NCI-H2081 (cell line): ENCODE results near the gene ARMH3.
"Not testable (repeated sequence)": the region's sequence is repeated elsewhere in the genome, so short reads cannot be mapped to it uniquely, and the experiment has no call there.

Source experiments
- DNase-seq, 2 experiments: peaks; one replicate each; lab custom pipeline; 2025; lab: John Stamatoyannopoulos, UW

The ARMH3 gene

DNA sequence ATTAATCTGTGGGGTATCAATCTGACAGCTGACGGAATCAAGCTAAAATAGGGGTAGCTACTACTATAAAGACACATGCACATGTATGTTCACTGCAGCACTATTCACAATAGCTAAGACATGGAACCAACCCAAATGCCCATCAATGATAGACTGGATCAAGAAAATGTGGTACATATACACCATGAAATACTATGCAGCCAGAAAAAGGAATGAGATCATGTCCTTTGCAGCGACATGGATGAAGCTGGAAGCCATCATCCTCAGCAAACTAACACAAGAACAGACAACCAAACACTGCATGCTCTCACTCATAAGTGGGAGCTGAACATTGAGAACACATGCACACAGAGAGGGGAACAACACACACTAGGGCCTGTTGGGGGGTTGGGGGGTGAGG, 75.3 kb downstream of the ARMH3 start:
- not testable (repeated sequence) for DNase-seq

DNA sequence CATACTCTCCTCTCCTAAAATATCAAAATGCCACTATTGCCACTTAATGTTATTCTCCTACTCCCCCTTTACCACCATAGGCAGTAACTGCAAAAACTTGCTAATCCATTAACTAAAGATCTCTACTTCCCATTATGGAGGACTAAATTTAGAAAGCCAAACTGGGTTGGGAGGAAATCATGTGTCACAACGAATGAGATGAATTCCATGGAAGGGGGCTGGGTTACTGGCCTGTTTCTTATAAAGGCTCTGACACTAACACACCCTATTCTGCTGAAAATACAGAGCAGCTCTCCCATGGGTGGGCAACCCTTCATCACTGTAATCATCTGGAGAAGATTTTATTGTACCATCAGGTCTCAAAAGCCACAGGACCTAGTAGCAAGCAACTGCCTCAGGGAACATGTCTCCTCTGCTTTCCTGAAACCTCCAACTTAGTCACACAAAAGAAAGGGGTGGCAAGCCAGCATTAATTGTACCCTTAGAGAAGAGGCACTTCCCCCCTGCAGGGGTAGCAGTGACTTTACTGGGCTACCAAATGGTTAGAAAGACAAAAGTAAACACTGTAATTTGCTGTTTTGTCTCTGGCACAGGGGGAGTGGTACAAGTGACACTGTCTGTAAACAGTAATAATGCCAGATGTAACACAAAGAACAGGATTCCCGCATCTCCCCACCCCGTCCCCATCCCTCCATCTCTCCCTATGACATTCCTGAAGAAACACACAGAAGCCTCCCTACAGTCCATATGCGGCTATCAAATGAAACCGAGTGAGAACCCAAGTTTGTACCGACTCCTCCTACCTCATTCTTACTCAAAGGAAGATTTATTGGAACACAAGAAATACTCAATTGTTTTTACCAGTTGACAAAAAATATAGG, 81.6 kb downstream of the ARMH3 start:
- DNase-seq: peak; percentile 76 to 88

DNA sequence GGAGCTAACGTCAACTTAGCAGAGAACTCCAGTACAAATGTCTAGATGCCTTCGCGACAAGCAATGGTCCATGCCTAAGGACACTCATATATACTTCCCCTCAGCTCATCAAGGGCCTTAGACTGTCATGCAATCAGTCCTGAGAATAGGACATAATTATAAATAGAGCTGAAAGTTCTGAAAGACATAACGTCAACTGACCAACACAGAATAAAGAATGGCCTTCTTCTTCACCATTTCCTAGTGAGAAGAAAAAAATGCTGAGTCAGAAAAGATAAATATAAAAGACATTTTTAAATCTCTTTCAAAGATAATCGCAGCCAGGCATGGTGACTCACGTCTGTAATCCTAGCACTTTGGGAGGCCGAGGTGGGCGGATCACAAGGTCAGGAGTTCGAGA, 83.2 kb downstream of the ARMH3 start:
- no peak for DNase-seq

DNA sequence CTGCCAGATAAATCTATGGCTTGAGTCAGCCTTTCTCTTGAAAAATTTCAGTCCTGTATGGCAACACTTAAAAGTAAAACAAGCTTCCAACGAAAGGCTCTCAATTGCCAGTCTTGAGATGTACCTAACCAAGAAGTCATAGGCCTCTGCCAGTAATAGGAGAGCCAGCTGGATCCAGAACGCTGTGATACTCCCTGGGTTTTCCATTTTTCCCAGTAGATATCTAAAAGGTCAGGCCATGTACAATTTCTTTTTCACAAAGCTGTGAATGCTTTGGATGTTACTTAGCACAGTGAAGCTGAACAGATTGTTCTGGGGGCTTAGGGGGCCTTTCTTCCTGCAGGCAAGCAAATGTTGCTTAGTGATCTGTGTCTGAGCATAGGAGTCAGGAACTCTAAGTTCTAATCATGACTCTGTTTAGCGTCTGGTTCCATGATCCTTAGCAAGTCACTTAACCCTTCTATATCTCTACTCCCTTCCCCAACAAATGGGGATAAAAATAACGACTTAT, 86.5 kb downstream of the ARMH3 start:
- DNase-seq: no peak

DNA sequence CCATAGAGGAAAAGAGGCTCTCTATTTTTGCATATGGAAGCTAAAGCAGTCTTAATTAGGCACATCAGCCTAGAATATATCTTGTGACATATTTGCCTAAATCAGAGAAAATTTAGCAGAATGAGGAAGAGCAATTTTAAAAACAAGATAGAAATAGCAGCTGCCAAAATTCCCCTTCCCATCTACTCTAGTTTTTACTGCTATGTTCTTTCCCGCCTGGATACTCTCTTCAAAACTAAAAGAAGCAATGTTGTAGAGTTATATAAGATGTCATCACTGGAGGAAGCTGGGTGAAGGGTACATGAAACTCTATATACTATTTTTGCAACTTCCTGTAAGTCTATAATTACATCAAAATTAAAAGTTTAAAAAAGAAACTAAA, 87.0 kb downstream of the ARMH3 start:
- DNase-seq: no peak

DNA sequence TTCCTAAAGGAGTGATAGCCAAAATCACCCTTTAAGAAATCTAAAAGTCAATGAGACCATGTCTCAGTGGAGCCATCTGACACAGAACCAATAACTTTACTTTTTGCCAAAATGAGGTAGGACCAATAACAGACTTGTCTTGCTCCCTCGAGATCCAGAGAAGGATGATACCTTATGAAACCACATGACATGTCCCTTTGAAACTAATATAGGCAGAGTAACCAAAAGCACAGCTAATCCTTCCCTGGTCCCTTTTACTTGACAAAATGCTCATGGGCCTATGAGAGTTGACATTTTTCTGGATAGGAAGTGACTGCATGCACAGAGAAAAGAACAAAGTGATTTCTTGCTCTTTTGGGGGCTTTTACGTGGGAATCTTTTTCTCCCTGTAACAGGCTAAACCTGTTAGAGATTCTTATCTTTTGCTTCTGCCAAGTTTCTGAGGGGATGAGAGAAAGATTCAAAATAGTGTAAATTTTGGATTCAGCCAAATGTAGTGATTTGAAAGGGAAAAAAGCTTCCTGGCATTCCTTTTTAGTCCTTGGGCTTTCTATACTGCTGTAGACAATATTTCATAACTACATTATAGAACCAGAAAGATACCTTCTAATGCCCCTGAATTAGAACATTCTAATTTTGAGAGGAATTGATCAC, 87.6 kb downstream of the ARMH3 start:
- DNase-seq: no peak

DNA sequence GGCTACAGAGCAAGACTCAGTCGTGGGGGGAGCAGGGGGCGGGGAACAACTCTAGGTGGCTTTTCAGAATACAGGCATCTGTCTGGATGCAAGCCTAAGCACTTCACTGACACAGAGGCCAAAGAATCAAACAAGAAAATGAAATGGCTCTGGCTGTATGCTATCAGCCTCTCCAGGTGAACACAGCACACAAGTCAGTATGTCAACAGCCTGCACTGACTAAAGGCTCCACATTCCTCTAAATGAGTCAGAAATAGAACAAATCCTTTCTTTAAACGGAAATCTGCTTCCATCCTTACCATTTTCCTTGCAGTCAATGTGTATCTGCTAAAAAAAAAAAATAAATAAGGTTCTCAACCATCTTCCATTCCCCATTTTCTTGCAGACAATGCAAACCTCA, 88.3 kb downstream of the ARMH3 start:
- no peak for DNase-seq

DNA sequence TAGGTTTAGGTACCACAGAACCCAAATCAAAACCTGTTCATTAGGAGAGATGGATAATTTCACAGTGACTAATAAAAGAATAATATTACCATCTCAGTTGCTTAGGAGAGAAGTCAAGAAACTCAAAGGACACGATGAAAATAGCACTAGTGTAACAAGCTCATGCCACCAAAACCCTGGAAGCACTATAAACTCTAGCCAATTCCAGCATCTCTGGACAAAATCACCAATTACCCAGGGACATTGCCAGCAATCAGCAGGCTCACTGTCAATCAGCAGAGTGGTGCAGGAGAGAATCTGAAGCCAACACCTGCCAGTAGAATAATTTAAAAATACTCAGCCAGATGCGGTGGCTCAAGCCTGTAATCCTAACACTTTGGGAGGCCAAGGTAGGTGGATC, 88.9 kb downstream of the ARMH3 start:
- DNase-seq: no peak

DNA sequence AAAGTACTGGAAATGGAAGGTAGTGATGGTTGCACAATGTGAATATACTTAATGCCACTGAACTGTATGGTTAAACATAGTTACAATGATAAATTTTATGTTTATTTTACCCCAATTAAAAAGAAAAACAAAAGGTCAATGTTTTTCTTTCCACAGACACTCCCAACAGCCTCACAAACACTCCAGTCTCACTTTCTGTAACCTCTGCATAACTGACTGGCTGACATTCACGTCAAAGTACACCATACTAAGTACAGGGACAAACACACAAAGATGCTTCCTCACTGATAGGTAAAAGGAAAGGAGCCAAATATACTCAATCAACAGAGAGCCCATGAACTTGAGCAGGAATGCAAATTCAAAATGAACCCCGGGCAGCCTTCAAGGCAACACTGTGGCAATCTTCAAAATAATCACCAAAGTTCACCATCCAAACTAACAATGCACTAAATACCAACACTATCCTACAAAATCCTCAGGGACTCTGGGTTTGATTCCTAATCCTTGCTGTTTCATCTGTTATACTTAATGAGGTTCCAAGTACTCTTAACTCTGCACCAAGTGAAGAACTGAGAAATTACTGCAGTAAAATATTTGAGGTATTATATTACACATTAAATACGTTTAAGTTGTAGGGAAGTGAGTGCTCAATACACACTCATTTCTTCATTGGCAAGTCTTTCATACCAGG, 90.8 kb downstream of the ARMH3 start:
- DNase-seq: no peak

DNA sequence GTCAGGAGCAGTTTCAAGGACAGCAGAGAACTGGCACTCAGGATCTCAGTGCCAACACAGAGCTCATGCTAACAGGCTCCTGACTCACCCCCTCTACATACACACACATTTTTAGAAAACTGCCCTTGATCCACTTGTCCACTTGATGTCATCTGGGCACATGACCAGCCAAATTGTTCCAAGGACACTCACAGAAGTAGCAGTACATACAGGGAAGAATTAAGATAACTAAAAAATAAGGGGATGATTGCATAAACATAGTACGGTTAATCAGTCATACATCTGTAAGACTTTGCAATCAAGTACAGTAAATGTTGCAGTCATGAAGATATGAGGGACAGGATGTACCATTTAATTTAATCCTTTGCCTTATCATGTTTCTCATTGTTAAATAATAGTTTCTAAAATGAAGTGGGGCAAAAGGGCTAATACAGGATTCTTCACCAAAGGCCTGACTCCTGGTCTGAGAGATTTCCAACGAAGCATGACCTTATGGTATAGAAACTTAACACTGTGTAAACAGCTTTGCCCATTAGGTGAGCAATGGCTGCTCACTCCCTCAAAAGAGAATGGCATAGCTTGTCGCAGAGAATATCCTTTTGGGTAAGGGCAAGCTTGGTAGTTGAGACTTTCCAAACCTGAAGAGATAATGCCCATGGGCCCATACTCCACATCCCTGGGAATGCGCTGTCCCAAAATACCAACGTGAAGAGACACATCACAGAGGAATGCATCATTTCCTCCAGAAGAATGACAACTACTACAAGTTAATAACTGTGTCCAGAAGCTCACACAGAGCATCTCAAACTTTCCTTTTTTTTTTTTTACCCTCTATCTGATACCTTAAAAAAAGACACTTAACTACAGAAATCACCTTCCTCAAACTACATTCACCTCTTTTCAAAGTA, 94.1 kb downstream of the ARMH3 start:
- no peak for DNase-seq

DNA sequence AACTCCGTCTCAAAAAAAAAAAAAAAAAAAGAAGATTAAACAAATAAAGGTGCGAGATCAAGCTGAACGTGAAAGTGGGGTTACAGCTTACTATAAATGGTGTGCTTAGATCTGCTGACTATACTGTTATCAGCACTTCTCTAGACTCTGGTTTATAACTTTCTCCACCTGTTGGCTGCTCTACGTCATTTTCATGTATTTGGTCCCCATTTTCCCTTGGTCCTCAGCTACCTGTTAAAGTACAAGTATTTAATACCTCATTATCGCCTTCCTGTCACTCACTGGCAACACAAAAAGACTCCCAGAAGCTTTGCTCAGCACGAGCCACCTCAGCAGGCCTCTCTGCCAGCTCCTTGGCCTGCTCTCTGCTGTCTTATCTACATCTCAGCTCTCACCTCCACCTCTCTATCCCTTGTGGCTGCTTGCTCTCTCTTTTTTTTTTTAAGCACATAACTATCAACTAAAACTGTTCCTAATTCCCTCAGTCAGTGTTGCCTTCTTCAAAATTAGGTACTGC, 95.0 kb downstream of the ARMH3 start:
- DNase-seq: no peak

DNA sequence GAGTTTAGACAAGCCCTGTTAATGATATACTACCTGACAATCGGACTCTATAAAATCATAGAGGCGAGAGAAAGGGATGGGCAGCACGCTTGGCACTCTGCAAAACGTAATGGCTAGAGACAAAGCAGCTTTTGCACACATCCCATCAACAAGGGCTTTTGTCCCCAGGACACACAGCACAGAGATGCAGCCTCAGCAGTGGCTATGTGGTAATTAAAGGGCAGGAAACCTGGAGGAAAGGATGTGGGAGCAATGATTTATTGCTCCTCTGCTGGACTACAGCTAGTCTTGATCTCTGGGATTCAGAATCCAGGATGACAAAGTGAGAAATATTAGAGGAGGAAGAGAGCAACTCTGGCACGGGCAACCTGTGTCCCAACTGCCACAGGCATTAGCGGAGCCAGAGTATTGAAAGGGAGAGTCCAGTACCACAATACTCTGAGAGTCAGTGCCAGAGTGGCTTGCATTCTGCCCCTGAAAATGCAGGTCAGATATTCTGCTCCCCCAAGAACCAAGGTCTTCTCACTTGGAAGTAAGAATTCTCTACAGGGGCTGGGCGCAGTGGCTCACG, 96.5 kb downstream of the ARMH3 start:
- peak; percentile 7 to 8 for DNase-seq

DNA sequence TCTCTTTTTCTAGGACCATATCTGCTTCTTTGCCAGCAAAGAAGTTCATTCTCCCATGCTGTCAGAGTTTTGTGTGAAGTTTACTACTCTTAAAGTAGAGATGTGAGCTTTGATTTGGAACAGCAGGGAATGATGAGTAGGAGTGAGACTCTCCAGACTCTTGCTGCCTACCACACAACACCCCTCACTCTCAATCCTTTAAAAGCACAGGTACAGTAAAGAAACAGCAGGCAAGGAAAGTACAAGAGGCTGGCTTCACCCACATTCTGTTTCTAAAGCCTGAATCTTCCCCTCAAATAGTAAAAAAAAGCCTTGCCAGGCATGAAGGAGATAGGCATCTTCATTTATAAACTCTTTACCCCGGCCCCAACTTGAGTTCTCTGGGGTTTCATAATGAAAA, 97.3 kb downstream of the ARMH3 start:
- DNase-seq: no peak

DNA sequence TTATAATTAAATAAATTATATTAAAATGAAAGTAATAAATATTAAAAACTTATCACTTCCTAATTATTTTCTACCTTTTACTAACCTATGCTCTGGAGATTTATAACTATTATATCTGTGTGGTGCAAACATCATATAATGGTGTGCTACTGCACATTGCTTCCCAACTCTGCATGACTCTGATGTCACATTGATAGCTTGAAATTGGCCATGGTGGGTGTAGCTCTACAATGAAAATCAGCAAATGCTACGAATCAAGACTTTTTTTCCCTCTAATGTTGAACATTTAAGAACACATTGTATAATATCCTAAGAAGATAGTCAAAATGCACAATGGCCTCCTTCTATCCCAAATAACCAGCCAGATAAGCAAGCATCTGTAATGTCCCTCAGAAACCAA, 99.1 kb downstream of the ARMH3 start:
- DNase-seq: no peak

DNA sequence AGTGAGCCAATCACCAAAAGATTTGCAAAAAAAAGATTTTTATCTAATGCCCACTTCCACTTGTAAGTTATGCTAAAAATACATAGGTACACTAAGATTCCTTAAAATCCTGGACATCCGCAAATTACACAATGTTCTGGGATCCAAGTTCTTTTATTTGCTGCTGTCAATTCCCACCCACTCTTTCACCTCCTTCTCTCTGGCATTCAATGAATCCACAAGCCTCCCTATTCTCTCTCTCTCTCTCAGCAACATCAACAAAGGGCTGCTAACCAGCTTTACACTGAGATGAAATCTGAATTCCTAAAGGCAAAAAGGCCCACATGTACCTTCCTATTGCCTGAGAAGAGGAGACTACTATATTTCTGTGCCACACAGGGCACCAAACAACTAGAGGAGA, 99.9 kb downstream of the ARMH3 start:
- no peak for DNase-seq

DNA sequence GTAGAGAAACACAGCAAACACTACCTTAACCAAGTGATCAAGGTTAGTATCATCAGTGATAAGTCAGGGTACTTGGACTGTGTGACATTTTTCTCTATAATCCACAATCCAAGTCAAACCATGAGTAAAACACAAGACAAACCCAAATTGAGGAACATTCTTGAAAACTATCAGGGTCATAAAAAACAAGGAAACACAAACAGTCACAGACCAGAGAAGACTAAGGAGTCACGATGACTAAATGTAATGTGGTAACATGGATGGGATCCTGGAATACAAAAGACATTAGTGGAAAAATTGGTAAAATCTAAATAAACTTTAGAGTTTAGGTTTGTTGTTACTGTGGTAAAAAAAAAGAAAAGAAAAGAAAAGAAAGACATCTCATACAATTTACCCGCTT, 103.8 kb downstream of the ARMH3 start:
- DNase-seq: no peak

DNA sequence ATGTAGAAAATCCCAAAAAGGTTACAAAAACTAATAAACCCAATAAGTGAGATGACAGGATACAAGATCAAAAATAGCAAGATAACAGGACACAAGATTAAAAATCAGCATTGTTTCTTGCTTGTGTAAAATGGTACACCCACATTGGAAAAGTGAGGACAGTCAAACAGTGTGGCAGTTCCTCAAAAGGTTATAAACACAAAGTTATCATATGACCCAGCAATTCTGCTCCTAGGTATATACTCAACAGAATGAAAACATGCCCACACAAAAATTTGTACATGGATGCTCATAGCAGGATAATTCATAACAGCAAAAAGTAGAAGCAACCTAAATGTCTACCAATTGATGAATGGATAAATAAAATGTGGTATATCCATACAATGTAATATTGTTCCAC, 105.8 kb downstream of the ARMH3 start:
- DNase-seq: no peak

DNA sequence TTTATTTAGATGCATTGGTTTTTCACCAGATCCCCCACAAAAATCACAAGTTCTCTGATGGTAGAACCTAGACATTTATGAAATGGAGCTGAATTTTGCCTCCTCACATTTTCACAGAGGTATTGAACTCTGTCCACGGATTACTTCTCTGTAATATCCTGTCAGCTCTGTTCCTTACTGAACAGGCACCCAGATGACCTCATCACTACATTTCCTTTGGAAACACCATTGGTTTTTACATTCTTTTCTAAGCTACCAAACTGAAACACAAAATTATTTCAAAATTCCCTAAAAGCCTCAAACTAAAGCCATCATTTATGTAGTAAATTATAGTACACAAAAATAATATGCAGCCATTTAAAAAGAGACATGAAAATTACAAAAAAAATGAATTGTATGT, 114.1 kb downstream of the ARMH3 start:
- DNase-seq: no peak

DNA sequence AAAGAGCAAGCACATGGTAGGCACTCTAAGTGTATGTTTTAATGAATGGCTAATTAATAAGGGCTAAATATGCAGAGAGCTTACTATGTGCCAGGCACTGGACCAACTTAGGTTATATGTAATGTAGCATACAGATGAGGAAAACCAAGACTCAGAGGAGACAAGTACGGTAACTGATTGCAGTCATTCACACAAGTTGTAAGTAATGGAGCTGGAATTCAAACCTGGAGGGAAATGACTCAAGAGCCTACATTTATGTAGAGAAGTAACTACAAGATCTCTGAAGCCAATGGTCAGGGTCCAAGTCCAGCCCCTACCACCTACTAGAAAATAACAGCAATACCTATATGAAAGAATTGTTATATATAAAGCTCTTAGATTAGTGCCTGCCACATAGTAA, 115.1 kb downstream of the ARMH3 start:
- DNase-seq: no peak

DNA sequence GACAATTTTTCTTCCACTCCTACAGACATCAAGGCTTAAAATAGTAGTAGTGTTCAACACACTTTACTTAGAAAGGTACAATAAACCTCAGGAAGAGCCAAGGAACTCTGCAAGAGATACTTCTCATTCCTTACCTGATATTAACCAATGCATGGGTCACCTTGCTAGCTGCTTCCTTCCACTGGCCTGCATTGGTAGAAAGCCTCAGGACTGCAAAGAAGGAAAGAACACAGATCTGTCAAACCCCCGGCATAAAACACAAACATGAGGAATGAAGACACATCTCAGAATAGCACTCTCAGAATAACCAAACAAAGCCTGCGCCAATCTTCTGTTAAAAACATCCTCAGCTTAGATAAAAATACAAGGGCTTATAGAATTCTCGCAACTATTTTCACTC, 116.2 kb downstream of the ARMH3 start:
- DNase-seq: no peak

DNA sequence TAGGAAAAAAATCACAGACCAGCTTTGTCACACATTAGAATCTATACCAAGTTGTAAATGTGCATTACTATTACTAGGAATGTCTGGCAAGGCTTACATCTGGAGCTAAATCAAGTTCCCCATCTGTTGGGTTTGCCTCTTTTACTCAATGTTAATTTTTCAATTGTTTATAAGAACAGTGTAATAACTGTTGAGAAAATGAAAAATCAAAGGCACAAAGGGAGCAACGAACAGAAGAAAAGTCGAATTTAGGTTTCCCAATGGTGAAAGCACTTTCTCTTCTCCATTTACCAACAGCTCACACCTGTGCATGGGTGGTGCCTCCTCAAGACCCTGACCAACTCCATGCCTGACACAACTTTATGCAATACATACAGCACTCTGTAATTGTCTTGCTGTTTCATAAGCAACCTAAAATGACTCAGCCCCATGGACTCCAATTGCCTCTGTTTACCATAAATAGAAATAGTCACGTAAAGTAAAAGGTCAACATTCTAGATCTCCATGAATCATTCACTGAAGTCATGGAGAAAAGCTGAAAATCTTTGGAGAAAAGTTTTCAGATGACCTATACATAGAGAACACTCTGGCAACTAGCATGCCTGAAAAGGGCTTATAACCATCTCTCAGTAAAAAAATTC, 116.8 kb downstream of the ARMH3 start:
- no peak for DNase-seq
